ENCODE results near the gene PTPRN2. TPM values are rescaled to one million over a fixed set of nuclear protein-coding genes. Genes with fewer than 3 reads are reported as not detected.

The PTPRN2 gene
- total and polyA plus RNA-seq, 2 of the 8 experiments (the other 6 are each of a cell fraction or from before 2014, with no cell fraction given), result 2.6 to 4.5 TPM

GRCh38 chr7:157516311-157516710, 1071.3 kb downstream of the PTPRN2 start:
- Histone ChIP-seq H3K36me3 (ENCODE audit: control insufficient read depth in 2 of 4, insufficient read depth in 4 of 4, low read length in 3 of 4) (no peaks in the 10 kb centered on the region), H4K91ac (replicated peaks; ENCODE audit: insufficient read length, low read length) (no peak overlapping the region), H3K27ac (ENCODE audit: low read depth, low read length) (no peak overlapping the region), H3K4ac (replicated peaks; ENCODE audit: insufficient read length, low read depth, low read length) (no peak overlapping the region), H2BK20ac (ENCODE audit: low read length) (no peak overlapping the region), H3K18ac (ENCODE audit: extremely low read depth, low read length) (no peak overlapping the region), H3K4me3 (ENCODE audit: extremely low read depth in 1 of 4, insufficient read depth in 2 of 4, low read depth in 3 of 4, low read length in 4 of 4) (no peak overlapping the region), H3K4me1 (replicated peaks in 1 of 4; ENCODE audit: control insufficient read depth in 3 of 4, insufficient read depth in 4 of 4, low read length in 3 of 4) (peaks cover 0 to 3% (median 1%) of the 10 kb centered on the region in 4 experiments; a peak in 1 of 7 replicates), H2BK5ac (ENCODE audit: low read depth, low read length) (no peak overlapping the region), H3K9me3 (ENCODE audit: insufficient read depth in 2 of 2, low read depth in 1 of 2, low read length in 1 of 2) (no peaks in the 10 kb centered on the region; a peak in 1 of 4 replicates), H3K23me2 (ENCODE audit: low read depth, low read length) (no peaks in the 10 kb centered on the region), H2AFZ (ENCODE audit: low read length) (no peak overlapping the region), H3K4me2 (ENCODE audit: insufficient read depth in 1 of 2, low read depth in 2 of 2, low read length in 2 of 2) (no peak overlapping the region), H2BK15ac (ENCODE audit: low read length) (no peak overlapping the region), H3K9ac (replicated peaks in 1 of 4; ENCODE audit: extremely low read depth in 1 of 4, low read depth in 3 of 4, low read length in 3 of 4) (no peak overlapping the region), H2BK120ac (replicated peaks; ENCODE audit: low read depth, low read length) (no peak overlapping the region), H4K8ac (ENCODE audit: extremely low read depth, insufficient read depth, low read length) (no peak overlapping the region), H3K27me3 (replicated peaks in 1 of 4; ENCODE audit: control insufficient read depth in 3 of 4, extremely low read depth in 1 of 4, insufficient read depth in 3 of 4, low read length in 3 of 4) (no peaks in the 10 kb centered on the region), H4K5ac (ENCODE audit: insufficient read length, low read depth, low read length) (no peak overlapping the region), H2AK5ac (ENCODE audit: low read depth, low read length) (no peak overlapping the region), H3K79me1 (ENCODE audit: low read depth, low read length) (peaks cover 3% of the 10 kb centered on the region; the same call in 1 of the 2 replicates), H3K14ac (ENCODE audit: insufficient read length) (no peak overlapping the region), H3K23ac (ENCODE audit: insufficient read length) (no peak overlapping the region), H2BK12ac (ENCODE audit: low read depth, low read length) (no peak overlapping the region), H3K56ac (replicated peaks; ENCODE audit: insufficient read length, low read depth, low read length) (no peak overlapping the region), H4K20me1 (replicated peaks in 1 of 2; ENCODE audit: control insufficient read depth in 1 of 2, insufficient read depth in 2 of 2, low read length in 2 of 2) (no peaks in the 10 kb centered on the region), H3K79me2 (ENCODE audit: control insufficient read depth in 1 of 2, insufficient read depth in 2 of 2, low read length in 2 of 2) (no peaks in the 10 kb centered on the region)
- ChIA-PET POLR2A (ENCODE audit: partially characterized antibody) (no interaction called here), CTCF (ENCODE audit: partially characterized antibody) (interaction anchor here (0.8 to 1.5 kb wide), 3 partner anchors 42 to 84 kb away, joined by 3 to 5 read pairs (median 4); no protein-coding TSS in a partner anchor)
- DNase-seq (ENCODE audit: low read depth in 1 of 2, low spot score in 2 of 2) (no peak), FAIRE-seq (no peak)
- WGBS, 2 experiments (ENCODE audit: extremely low coverage in 1 of 2, insufficient coverage in 1 of 2, insufficient read length in 1 of 2, insufficient replicate concordance in 2 of 2, low coverage in 1 of 2, low lambda C conversion rate in 2 of 2, missing lambda C conversion rate in 1 of 2), result 87% methylated on average over 13 of the region's 13 CpGs; no CpG with 5 or more reads in 1 of the 2 experiments
- TF ChIP-seq JUN (IDR thresholded peaks at IDR 0.05; ENCODE audit: low read depth, low read length) (no peak), CBX5 (IDR thresholded peaks at IDR 0.05; ENCODE audit: low read depth, low read length) (no peak), SP1 (IDR thresholded peaks at IDR 0.05; ENCODE audit: low read depth, low read length) (no peak), TBP (IDR thresholded peaks at IDR 0.05; ENCODE audit: low read depth, low read length) (no peak), GTF2F1 (IDR thresholded peaks at IDR 0.05; ENCODE audit: borderline replicate concordance, low read depth, low read length) (no peak), RXRA (IDR thresholded peaks at IDR 0.05; ENCODE audit: insufficient read depth, low read depth, low read length) (no peak), CBX8 (IDR thresholded peaks at IDR 0.05; ENCODE audit: borderline replicate concordance, low read depth, low read length) (no peak), SIX5 (IDR thresholded peaks at IDR 0.05; ENCODE audit: low read depth, low read length) (no peak), HDAC2 (IDR thresholded peaks at IDR 0.05; ENCODE audit: borderline replicate concordance in 1 of 2, low read depth in 2 of 2, low read length in 2 of 2) (no peak), MAX (IDR thresholded peaks at IDR 0.05) (no peak), TEAD4 (IDR thresholded peaks at IDR 0.05; ENCODE audit: low read depth, low read length) (no peak)

All from H1 (cell line).